ENCODE data around the gene TNRC6B.

TNRC6B gene

GRCh38 chr22:40385036-40385782, 207.5 kb downstream of the TNRC6B start:
- Mint-ChIP-seq H3K9me3 (no peaks in the 10 kb centered on the region), H3K36me3 (peaks cover 11% of the 10 kb centered on the region), H3K4me3 (peak overlapping the region; percentile 90), H3K27ac (peak overlapping the region; percentile 98), H3K27me3 (no peaks in the 10 kb centered on the region), H3K4me1 (peaks cover 69% of the 10 kb centered on the region)

Data from activated naive CD4-positive, alpha-beta T cell treated with anti-CD3 and anti-CD28 coated beads, Interleukin-2, amount 50 U/mL, for 24 hours (primary cell).